ENCODE measurements around the gene ACER2.

Gene ACER2

GRCh38 chr9:19405771-19406170 lies 3.0 kb upstream of the ACER2 start (continued):
- TF ChIP-seq ZNF18 (tag by site-specific recombination; IDR thresholded peaks at IDR 0.05), result no peak

- no peaks in the 10 kb centered on the region; the same call in 1 of the 2 replicates for H3K4me1 ChIP-seq (ENCODE audit: control insufficient read depth, insufficient read depth, low read length)
Observed at GRCh38 chr9:19408316-19408692, 505 bp upstream of the ACER2 start.

GRCh38 chr9:19409401-19410194 lies 789 bp downstream of the ACER2 start:
- POLR2A ChIA-PET, result interaction anchor here (0.9 to 1.8 kb wide), 5 partner anchors 10 to 1459 kb away, joined by 3 to 14 read pairs (median 4); partner anchors contain the start of genes RPS6 and RRAGA
- peak overlapping the region; percentile 66; the same call in 1 of the 2 replicates for H3K27ac ChIP-seq (ENCODE audit: extremely low read depth, low read depth, low read length)
- TF ChIP-seq ZNF140 (tag by site-specific recombination; IDR thresholded peaks at IDR 0.05) (no peak), SCRT1 (tag by site-specific recombination; IDR thresholded peaks at IDR 0.05; ENCODE audit: borderline replicate concordance) (no peak), ZFHX2 (tag by site-specific recombination; conservative IDR thresholded peaks at IDR 0.05) (peak; percentile 60), ZBTB48 (tag by site-specific recombination; IDR thresholded peaks at IDR 0.05) (peak; percentile 52; the same call in 1 of the 2 replicates), KLF9 (tag by site-specific recombination; IDR thresholded peaks at IDR 0.05; ENCODE audit: low read depth) (peak; percentile 83), ZNF114 (tag by site-specific recombination; IDR thresholded peaks at IDR 0.05) (no peak), HOXD13 (CRISPR knock-in tag; IDR thresholded peaks at IDR 0.05; ENCODE audit: borderline replicate concordance) (no peak), ZNF629 (tag by site-specific recombination; IDR thresholded peaks at IDR 0.05) (0 out of 2 replicates have a peak, but pooled peaks have one; percentile 33), GLIS1 (tag by site-specific recombination; IDR thresholded peaks at IDR 0.05) (peak; percentile 82), ZNF398 (tag by site-specific recombination; IDR thresholded peaks at IDR 0.05) (no peak), ZNF335 (tag by site-specific recombination; conservative IDR thresholded peaks at IDR 0.05) (peak; percentile 51), ZIC2 (tag by site-specific recombination; IDR thresholded peaks at IDR 0.05) (peak; percentile 65; the same call in 1 of the 2 replicates), ZNF785 (tag by site-specific recombination; IDR thresholded peaks at IDR 0.05) (no peak), GLIS2 (tag by site-specific recombination; IDR thresholded peaks at IDR 0.05) (peak; percentile 75), PATZ1 (tag by site-specific recombination; IDR thresholded peaks at IDR 0.05) (peak; percentile 57; the same call in 1 of the 2 replicates)

More at GRCh38 chr9:19408316-19408692, 505 bp upstream of the ACER2 start:
- no peak overlapping the region for H3K4me3 ChIP-seq (ENCODE audit: low read depth, low read length)
- H3K36me3 ChIP-seq (ENCODE audit: control insufficient read depth in 2 of 2, insufficient read depth in 1 of 2, low read length in 2 of 2), result no peaks in the 10 kb centered on the region
- H3K9me3 ChIP-seq (ENCODE audit: control insufficient read depth, insufficient read depth, low read depth, low read length), result no peaks in the 10 kb centered on the region
- CTCF ChIA-PET, result no interaction called here
- TF ChIP-seq TSHZ1 (tag by site-specific recombination; IDR thresholded peaks at IDR 0.05; ENCODE audit: borderline replicate concordance), result no peak
- TF ChIP-seq ZNF354C (tag by site-specific recombination; IDR thresholded peaks at IDR 0.05; ENCODE audit: borderline replicate concordance, low read depth), result no peak
- TF ChIP-seq ZNF654 (tag by site-specific recombination; IDR thresholded peaks at IDR 0.05; ENCODE audit: low read depth), result no peak
- no peak for TF ChIP-seq GLI4 (tag by site-specific recombination; IDR thresholded peaks at IDR 0.05)
- no peak for TF ChIP-seq ZNF292 (tag by site-specific recombination; IDR thresholded peaks at IDR 0.05; ENCODE audit: borderline replicate concordance, low read depth)
- TF ChIP-seq SP2 (tag by site-specific recombination; IDR thresholded peaks at IDR 0.05), result no peak
- POLR2A ChIA-PET, result interaction anchor here (0.9 to 1.8 kb wide), 4 partner anchors 11 to 1460 kb away, joined by 3 to 14 read pairs (median 4); partner anchors contain the start of genes RPS6 and RRAGA
- H3K27ac ChIP-seq (ENCODE audit: extremely low read depth, low read depth, low read length), result no peak overlapping the region

More at GRCh38 chr9:19409401-19410194, 789 bp downstream of the ACER2 start:
- Histone ChIP-seq H3K4me1 (ENCODE audit: control insufficient read depth, insufficient read depth, low read length) (no peaks in the 10 kb centered on the region; the same call in 1 of the 2 replicates), H3K9me3 (ENCODE audit: control insufficient read depth, insufficient read depth, low read depth, low read length) (no peaks in the 10 kb centered on the region), H3K4me3 (ENCODE audit: low read depth, low read length) (peak overlapping the region; percentile 78), H3K36me3 (ENCODE audit: control insufficient read depth in 2 of 2, insufficient read depth in 1 of 2, low read length in 2 of 2) (no peaks in the 10 kb centered on the region)
- CTCF ChIA-PET, result interaction anchor here (0.6 kb wide), 1 partner anchor 56 kb away, joined by 3 read pairs; no protein-coding TSS in a partner anchor

Measured in HEK293 (cell line).